ENCODE results near the gene RASAL2. TPM values are rescaled to one million over a fixed set of nuclear protein-coding genes. Genes with fewer than 3 reads are reported as not detected.

The RASAL2 gene
- total and polyA plus RNA-seq, 9 of the 15 experiments (the other 6 are each of a cell fraction or from before 2014, with no cell fraction given): 0.13 to 1.0 (median 0.62) TPM

- peak; percentile 86 to 93 (median 89) for TF ChIP-seq CTCF (IDR thresholded peaks at IDR 0.05 in 2 of 3, conservative IDR thresholded peaks at IDR 0.05 in 1 of 3; ENCODE audit: insufficient read depth in 2 of 3, low read depth in 1 of 3, low read length in 3 of 3)
- TF ChIP-seq HDAC8 (tag; IDR thresholded peaks at IDR 0.05): no peak
- TF ChIP-seq IFI16 (CRISPR knock-in tag; IDR thresholded peaks at IDR 0.05): no peak
- TF ChIP-seq PTRF (tag; IDR thresholded peaks at IDR 0.05): no peak
- TF ChIP-seq RNF2 (IDR thresholded peaks at IDR 0.05): no peak
- TF ChIP-seq RAD21 (CRISPR knock-in tag; conservative IDR thresholded peaks at IDR 0.05 in 1 of 2, IDR thresholded peaks at IDR 0.05 in 1 of 2): peak; percentile 36 to 68; a peak in 3 of 4 replicates
- no peak for TF ChIP-seq HNRNPL (IDR thresholded peaks at IDR 0.05; ENCODE audit: low read depth, low read length)
- TF ChIP-seq PCBP1 (IDR thresholded peaks at IDR 0.05; ENCODE audit: low read depth, low read length, poor library complexity, severe bottlenecking): no peak
- TF ChIP-seq, protein P1, sequence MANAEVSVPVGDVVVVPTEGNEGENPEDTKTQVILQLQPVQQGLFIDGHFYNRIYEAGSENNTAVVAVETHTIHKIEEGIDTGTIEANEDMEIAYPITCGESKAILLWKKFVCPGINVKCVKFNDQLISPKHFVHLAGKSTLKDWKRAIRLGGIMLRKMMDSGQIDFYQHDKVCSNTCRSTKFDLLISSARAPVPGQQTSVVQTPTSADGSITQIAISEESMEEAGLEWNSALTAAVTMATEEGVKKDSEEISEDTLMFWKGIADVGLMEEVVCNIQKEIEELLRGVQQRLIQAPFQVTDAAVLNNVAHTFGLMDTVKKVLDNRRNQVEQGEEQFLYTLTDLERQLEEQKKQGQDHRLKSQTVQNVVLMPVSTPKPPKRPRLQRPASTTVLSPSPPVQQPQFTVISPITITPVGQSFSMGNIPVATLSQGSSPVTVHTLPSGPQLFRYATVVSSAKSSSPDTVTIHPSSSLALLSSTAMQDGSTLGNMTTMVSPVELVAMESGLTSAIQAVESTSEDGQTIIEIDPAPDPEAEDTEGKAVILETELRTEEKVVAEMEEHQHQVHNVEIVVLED (CRISPR knock-in tag; IDR thresholded peaks at IDR 0.05): no peak
- TF ChIP-seq CCAR2 (IDR thresholded peaks at IDR 0.05; ENCODE audit: low read depth, low read length): no peak
- TF ChIP-seq, protein P2, sequence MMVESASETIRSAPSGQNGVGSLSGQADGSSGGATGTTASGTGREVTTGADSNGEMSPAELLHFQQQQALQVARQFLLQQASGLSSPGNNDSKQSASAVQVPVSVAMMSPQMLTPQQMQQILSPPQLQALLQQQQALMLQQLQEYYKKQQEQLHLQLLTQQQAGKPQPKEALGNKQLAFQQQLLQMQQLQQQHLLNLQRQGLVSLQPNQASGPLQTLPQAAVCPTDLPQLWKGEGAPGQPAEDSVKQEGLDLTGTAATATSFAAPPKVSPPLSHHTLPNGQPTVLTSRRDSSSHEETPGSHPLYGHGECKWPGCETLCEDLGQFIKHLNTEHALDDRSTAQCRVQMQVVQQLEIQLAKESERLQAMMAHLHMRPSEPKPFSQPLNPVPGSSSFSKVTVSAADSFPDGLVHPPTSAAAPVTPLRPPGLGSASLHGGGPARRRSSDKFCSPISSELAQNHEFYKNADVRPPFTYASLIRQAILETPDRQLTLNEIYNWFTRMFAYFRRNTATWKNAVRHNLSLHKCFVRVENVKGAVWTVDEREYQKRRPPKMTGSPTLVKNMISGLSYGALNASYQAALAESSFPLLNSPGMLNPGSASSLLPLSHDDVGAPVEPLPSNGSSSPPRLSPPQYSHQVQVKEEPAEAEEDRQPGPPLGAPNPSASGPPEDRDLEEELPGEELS (CRISPR knock-in tag; IDR thresholded peaks at IDR 0.05; ENCODE audit: borderline replicate concordance): no peak
- TF ChIP-seq TOE1 (IDR thresholded peaks at IDR 0.05; ENCODE audit: borderline replicate concordance): no peak
- no peak for TF ChIP-seq TOE1 (CRISPR knock-in tag; IDR thresholded peaks at IDR 0.05; ENCODE audit: borderline replicate concordance, low read depth)
These were observed 407.9 kb downstream of the RASAL2 start (continued) for GRCh38 chr1:178501705-178502329.

Measured in K562 (cell line).